SKM-1 treated with dmso at 0.1 percent for 144 hours (cell line): ENCODE results near the gene CLINT1.
"Not testable (repeated sequence)": the region's sequence is repeated elsewhere in the genome, so short reads cannot be mapped to it uniquely, and the experiment has no call there.

Experiments used
- DNase-seq: peaks from one replicate; lab custom pipeline; 2025; ENCODE audit not compliant: unreplicated experiment; lab: John Stamatoyannopoulos, UW

The CLINT1 gene

DNA sequence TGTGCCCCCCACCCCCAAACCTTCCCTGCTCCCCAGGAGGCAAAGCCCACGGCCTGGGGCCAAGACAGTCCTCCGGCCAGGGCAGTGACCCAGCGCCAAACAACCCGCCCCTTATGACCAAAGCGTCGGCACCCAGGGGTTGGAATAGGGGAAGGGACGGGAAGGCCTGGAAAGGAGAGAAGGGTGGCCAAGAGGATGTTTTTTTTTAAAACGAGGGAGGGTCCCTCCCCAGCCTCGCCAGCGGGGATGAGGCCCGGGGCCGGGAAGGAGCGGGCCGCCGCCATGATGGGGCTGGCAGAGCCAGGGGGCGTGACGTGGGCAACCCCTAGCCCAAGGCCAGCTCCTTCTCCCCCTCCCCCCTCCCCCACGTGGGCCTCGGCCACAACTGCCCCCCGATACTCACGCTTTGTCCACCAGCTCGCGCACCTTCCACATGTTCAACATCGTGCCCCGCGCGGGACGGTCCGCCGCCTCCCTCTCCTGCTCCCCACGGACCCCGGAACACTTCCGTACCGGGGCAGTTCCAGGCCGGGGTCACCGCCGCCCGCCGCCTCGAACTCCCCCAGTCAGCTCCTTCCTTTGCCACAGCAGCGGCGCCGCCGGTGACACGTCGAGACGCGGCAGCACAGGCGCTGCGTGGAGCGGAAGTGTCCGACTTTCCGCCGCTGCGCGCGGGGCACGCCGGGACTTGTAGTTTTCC is at the start of gene CLINT1:
CLINT1 (minus strand) TSS at position 619 of the 700 bp plus-strand sequence; CDS start at position 444, 175 bp downstream.
- DNase-seq = peak; percentile 80

- no peak for DNase-seq
Measured at GRCh38 chr5:157908459-157908858, 49.5 kb upstream of the CLINT1 start.

DNA sequence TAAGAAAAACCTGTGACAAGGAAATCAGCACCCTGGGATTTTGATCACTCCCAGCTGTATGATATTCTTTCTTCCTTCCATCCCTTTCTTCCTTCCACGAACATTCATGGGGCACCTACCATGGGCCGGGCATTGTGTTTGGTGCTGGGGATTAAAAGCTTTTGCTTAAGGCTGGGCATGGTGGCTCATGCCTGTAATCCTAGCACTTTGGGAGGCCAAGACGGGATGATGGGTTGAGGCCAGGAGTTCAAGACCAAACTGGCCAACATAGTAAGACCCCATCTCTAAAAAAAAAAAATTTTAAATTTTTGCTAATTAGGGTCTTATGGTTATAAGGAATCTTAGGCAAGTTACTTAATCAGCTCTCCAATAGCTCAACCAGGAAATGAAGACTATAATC is 48.5 kb upstream of the CLINT1 start:
- no peak for DNase-seq

- DNase-seq = no peak
Measured at GRCh38 chr5:157903117-157903450, 44.1 kb upstream of the CLINT1 start.

- no peak for DNase-seq
Measured at GRCh38 chr5:157902449-157903116, 43.6 kb upstream of the CLINT1 start.

GRCh38 chr5:157900644-157901043 is 41.7 kb upstream of the CLINT1 start:
- no peak for DNase-seq

DNA sequence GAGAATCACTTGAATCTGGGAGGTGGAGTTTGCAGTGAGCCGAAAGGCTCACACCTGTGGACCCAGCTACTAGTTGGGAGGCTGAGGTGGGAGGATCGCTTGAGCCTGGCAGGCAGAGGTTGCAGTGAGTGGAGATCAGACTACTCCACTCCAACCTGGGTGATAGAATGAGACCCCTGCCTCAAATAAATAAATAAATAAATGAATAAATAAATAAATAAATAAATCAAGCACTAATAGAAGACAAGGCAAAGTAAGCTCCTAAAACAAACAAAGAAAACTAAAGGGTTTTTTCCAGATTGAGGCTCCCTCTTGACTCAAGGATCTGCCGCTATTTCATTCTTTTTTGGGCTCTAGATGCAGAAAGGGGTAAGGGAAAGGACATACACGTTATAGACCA is 34.7 kb upstream of the CLINT1 start:
- DNase-seq = no peak

GRCh38 chr5:157892974-157893373 is 34.0 kb upstream of the CLINT1 start:
- no peak for DNase-seq

DNA sequence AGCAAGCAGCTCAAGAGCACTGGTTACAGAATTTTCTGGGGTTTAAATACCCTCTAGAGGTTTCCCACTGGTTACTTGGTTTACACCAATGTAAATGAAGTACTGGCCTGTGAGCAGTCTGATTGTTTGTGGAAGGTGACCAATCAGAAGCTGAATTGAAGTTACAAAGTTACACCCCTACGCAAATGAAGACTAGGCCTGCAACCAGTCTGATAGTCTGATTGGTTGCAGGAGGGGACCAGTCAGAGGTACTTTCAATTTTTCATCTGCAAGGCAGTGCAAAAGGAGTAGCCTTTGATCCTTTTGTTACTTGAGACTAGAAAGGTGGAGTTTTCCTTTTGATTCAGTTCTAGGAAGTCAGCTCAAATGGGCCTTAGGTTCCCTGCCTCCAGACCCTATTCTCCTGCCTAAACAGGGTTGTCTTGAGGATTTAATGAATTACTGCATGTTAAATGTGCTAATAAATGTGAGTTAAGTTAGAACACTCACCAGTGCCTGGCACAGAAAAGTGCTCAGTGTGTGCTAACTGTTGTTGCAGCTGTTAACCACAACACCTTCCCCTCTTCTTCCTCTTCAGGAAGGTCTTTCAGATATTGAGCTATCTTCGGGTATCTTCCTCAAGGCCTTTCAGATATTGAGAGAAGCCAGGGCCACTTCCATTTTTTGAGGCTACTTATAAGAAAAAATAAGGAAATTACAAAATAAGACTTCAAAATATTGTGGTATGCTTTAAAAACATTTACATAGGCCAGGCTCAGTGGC is 32.1 kb upstream of the CLINT1 start:
- peak; percentile 76 for DNase-seq

- no peak for DNase-seq
Measured at GRCh38 chr5:157888814-157889532, 30.0 kb upstream of the CLINT1 start.

GRCh38 chr5:157886796-157887380 is 27.9 kb upstream of the CLINT1 start:
- no peak for DNase-seq

- DNase-seq = not testable (repeated sequence)
Measured at GRCh38 chr5:157885051-157885450, 26.1 kb upstream of the CLINT1 start.

DNA sequence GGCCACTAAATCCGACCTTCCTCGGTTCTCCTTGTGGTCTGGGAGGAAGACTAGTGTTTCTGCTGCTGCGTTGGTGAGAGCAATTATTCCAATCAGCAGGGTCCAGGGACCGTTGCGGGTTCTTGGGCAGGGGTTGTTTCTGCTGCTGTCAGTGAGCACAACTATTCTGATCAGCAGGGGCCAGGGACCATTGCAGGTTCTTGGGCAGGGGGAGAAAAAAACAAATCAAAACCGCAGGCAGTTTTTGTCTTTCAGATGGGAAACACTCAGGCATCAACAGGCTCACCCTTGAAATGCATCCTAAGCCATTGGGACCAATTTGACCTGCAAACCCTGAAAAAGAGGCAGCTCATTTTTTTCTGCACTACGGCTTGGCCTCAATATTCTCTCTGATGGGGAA is 22.6 kb upstream of the CLINT1 start:
- not testable (repeated sequence) for DNase-seq

- DNase-seq = no peak
Measured at GRCh38 chr5:157877821-157878220, 18.9 kb upstream of the CLINT1 start.

DNA sequence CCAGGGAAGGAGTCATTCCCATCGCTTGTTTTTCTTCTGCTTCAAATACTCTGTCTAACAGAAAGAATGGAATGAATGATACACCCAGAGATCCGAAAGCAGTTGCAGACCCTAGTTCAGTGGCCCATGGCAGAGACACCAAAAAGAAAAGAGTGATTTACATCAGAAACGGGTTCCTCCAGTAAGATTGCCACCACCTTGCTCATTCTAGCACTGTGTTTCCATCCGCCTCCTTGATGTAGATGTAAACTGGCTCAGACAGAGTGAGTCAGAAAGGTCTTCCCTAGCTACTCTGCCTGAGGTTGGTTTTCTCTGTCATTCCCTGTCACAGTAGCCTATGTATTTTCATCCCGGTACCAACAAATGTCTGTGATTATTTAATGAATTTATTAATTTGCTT is 15.9 kb upstream of the CLINT1 start:
- no peak for DNase-seq

DNA sequence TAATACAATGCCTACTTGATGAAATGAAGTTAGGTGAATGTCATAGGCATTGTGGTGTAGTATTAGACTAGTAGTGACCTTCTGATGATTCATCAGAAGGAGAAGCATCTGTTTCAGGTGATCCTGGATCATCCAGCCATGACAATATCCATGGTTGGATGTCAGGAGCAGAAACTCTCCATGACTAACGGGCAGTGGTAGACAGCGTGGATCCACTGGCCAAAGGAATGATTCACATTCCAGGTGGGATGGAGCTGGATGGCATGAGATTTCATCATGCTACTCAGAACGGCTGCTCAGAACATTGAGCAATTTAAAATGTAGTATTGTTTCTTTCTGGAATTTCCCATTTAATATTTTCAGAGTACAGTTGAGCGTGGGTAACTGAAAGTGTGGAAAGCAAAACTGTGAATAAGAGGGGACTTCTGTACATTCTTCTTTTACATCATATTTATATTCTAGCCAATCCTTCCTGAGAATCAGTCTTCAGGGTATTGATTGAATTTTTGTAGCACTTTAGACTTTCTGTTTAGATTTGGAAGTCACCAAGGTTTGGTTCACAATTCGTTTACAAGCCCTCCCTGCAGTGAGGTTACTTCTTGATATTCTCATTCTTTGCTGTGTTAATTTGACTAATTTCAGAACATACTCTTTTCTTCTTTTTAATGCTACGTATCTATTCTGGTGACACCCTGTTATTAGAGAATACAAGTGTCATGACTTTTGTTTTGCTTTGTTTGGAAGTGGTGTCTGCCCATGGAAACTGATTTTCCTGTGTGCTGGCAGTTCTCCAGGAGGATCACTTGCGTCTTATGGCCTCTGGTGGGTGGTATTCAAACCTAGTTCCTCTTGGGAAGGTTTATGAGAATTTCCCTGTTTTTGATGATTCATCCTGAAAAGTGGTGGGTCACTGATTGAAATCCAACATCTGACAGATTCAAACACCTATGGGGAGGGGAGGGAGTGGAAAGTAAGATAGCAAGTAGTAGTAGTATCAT is 12.2 kb upstream of the CLINT1 start:
- DNase-seq = no peak

GRCh38 chr5:157867751-157868387 is 8.9 kb upstream of the CLINT1 start:
- DNase-seq = no peak

GRCh38 chr5:157866536-157866935 is 7.6 kb upstream of the CLINT1 start:
- no peak for DNase-seq

DNA sequence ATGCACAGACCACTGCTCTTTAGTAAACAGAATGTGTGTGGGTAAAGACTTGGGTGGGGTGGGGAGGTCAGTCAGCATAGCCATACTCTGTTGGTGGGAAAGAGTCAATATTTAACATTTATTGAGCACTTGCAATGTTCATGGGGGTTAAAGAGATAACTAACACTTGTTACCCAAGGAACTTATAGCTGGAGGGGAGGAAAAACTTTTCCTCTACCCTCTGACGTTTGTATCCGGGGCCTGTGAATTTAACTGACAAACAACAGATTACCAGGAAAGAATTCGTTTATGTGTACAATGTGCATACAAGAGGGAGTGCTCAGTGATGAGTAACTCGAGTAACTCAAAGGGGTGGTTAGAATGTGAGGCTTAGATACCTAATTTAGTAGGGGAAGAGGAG is 6.8 kb upstream of the CLINT1 start:
- DNase-seq = no peak
